Gastroesophageal sphincter (tissue), 4 donors: ENCODE measurements around the gene FUT9. TPM values are rescaled to one million over a fixed set of nuclear protein-coding genes. Genes with fewer than 3 reads are reported as not detected.

Source experiments
- ATAC-seq: fragments of 150-250 bp; one replicate; pipeline ENCODE4 v1.9.1; 2016; ENCODE audit warnings: mild to moderate bottlenecking, moderate library complexity
- H3K27ac ChIP-seq, 4 donors: fragments of 200-600 bp; sonication (generic) in 3 of 4; 1 replicate in 3 of 4; 2 replicates in 1 of 4; pipeline ENCODE4 v1.5.1; 2016 to 2019
- H3K27me3 ChIP-seq: fragments of 200-600 bp; sonication (generic); one replicate; pipeline ENCODE4 v1.5.1; 2019
- H3K36me3 ChIP-seq, 2 donors: fragments of 200-600 bp; sonication (generic); one replicate each; pipeline ENCODE4 v1.5.1; 2019; ENCODE audit warnings: control low read depth in 1 of 2
- H3K4me1 ChIP-seq, 3 donors: fragments of 200-600 bp; sonication (generic); 1 replicate in 2 of 3; 2 replicates in 1 of 3; pipeline ENCODE4 v1.5.1; 2016 to 2019; ENCODE audit warnings: control low read depth in 2 of 3
- H3K4me3 ChIP-seq, 2 donors: fragments of 200-600 bp; sonication (generic); one replicate each; pipeline ENCODE4 v1.5.1; 2019; ENCODE audit warnings: mild to moderate bottlenecking in 1 of 2, moderate library complexity in 1 of 2
- H3K9me3 ChIP-seq, 3 donors: fragments of 200-600 bp; sonication (generic); one replicate each; pipeline ENCODE4 v1.5.1; 2017 to 2019; ENCODE audit warnings: control low read depth in 2 of 3
- CTCF ChIP-seq, 4 experiments: fragments of 200-600 bp in 2 of 4; fragments of 450-650 bp in 2 of 4; sonication (generic) in 1 of 4; IDR thresholded peaks; one replicate each; pipeline ENCODE4 v1.5.1; 2017 to 2019; ENCODE audit warnings: antibody characterized with exemption in 4 of 4, mild to moderate bottlenecking in 2 of 4, moderate library complexity in 2 of 4
- EP300 ChIP-seq: sonication (generic); formaldehyde crosslinking; IDR thresholded peaks from one replicate; pipeline ENCODE4 v1.6.1; 2017; ENCODE audit warnings: antibody characterized with exemption, mild to moderate bottlenecking
- POLR2A ChIP-seq, 2 donors: fragments of 450-650 bp; IDR thresholded peaks; one replicate each; pipeline ENCODE4 v1.6.1; 2017; ENCODE audit warnings: antibody characterized with exemption in 2 of 2, mild to moderate bottlenecking in 2 of 2, moderate library complexity in 1 of 2
- POLR2AphosphoS5 ChIP-seq: sonication (generic); formaldehyde crosslinking; IDR thresholded peaks from one replicate; pipeline ENCODE4 v1.6.1; 2017; ENCODE audit warnings: antibody characterized with exemption
- WGBS, 2 donors: methylation state at CpG; one replicate each; pipeline ENCODE4 v1.1.5; 2018; ENCODE audit warnings: low coverage in 1 of 2; 5-methylcytosine and 5-hydroxymethylcytosine counted together
- total RNA-seq, 4 donors: library from RNA; depleted of rRNA; stranded (reverse); fragments of >200 nt; gene quantifications; one replicate each; pipeline ENCODE4 v1.1.0, GENCODE V29; 2016

Gene FUT9
- total RNA-seq, 4 donors from 2014 or later, result under 0.01 TPM; not detected in 3

GRCh38 chr6:96075826-96076225 is 60.1 kb downstream of the FUT9 start:
- H3K4me1 ChIP-seq, result no peaks in the 10 kb centered on the region
- ATAC-seq, result no peak
- no peak overlapping the region for H3K4me3 ChIP-seq
- no peaks in the 10 kb centered on the region for H3K27me3 ChIP-seq
- 44 to 56% methylated on average over 1 of the region's 1 CpG for WGBS, 2 donors
- no peaks in the 10 kb centered on the region for H3K9me3 ChIP-seq
- no peak overlapping the region for H3K27ac ChIP-seq
- H3K36me3 ChIP-seq, result no peaks in the 10 kb centered on the region
- TF ChIP-seq EP300, result no peak
- TF ChIP-seq CTCF (IDR thresholded peaks at IDR 0.05), result no peak
- no peak for TF ChIP-seq POLR2A (IDR thresholded peaks at IDR 0.05)
- TF ChIP-seq POLR2AphosphoS5, result no peak

DNA sequence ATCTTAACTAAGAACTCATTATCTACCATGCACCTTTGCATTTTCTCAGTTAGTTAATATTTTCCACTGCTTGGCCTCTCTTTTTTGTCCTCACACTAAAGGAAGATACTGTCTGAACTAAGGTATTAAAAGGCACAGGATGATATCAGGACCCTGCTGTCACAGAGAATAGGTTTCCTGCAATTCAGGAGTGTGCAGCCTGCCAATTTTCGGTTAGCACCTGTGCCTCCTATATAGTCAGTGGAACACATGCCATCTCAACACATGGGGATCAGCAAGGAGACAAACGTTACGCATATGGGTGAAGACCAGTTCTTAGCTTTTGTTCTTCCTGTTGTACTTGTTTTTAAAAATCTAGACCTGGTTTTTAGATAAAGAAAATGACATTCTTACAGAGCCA is 71.0 kb downstream of the FUT9 start:
- WGBS, 2 donors, result 68 to 73% methylated on average over 2 to 3 of the region's 3 CpGs
- no peak overlapping the region for H3K4me3 ChIP-seq
- no peak overlapping the region for H3K27ac ChIP-seq
- H3K4me1 ChIP-seq, result no peaks in the 10 kb centered on the region
- H3K27me3 ChIP-seq, result no peaks in the 10 kb centered on the region
- H3K9me3 ChIP-seq, result no peaks in the 10 kb centered on the region
- no peak for TF ChIP-seq POLR2A (IDR thresholded peaks at IDR 0.05)
- TF ChIP-seq POLR2AphosphoS5, result no peak
- TF ChIP-seq CTCF (IDR thresholded peaks at IDR 0.05), result no peak
- no peak for TF ChIP-seq EP300
- H3K36me3 ChIP-seq, result no peaks in the 10 kb centered on the region
- ATAC-seq, result no peak

GRCh38 chr6:96089173-96089572 is 73.4 kb downstream of the FUT9 start:
- WGBS, 2 donors, result 33% methylated on average over 1 of the region's 1 CpG; no CpG with 5 or more reads in 1 of the 2 donors
- TF ChIP-seq EP300, result no peak
- TF ChIP-seq CTCF (IDR thresholded peaks at IDR 0.05), result no peak
- no peak for TF ChIP-seq POLR2A (IDR thresholded peaks at IDR 0.05)
- no peak for TF ChIP-seq POLR2AphosphoS5
- no peak for ATAC-seq
- H3K9me3 ChIP-seq, result no peaks in the 10 kb centered on the region
- no peak overlapping the region for H3K27ac ChIP-seq
- H3K4me3 ChIP-seq, result no peak overlapping the region
- no peaks in the 10 kb centered on the region for H3K36me3 ChIP-seq
- no peaks in the 10 kb centered on the region for H3K4me1 ChIP-seq
- H3K27me3 ChIP-seq, result no peaks in the 10 kb centered on the region

DNA sequence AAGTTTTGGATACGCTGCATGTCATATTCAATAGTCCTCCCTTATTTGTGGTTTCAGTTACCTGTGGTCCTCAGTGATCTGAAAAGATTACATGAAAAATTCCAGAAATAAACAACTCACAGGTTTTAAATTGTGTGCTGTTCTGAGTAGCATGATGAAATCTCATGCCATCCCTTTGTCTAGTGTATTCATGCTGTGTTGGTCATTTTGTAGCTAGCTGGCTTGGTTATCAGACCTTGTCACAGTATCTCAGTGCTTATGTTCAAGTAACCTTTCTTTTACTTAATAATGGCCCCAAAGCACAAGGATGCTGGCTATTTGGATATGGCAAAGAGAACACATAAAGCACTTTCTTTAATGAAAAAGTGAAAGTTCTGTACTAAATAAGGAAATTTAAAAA is 78.3 kb downstream of the FUT9 start:
- ATAC-seq, result no peak
- no peaks in the 10 kb centered on the region for H3K36me3 ChIP-seq
- TF ChIP-seq POLR2AphosphoS5, result no peak
- TF ChIP-seq EP300, result no peak
- no peak for TF ChIP-seq POLR2A (IDR thresholded peaks at IDR 0.05)
- TF ChIP-seq CTCF (IDR thresholded peaks at IDR 0.05), result no peak
- 75 to 91% methylated on average over 1 of the region's 1 CpG for WGBS, 2 donors
- H3K27ac ChIP-seq, result no peak overlapping the region
- H3K4me3 ChIP-seq, result no peak overlapping the region
- H3K9me3 ChIP-seq, result no peaks in the 10 kb centered on the region
- no peaks in the 10 kb centered on the region for H3K4me1 ChIP-seq
- no peaks in the 10 kb centered on the region for H3K27me3 ChIP-seq

- H3K4me1 ChIP-seq, result no peaks in the 10 kb centered on the region
- no peak for ATAC-seq
- no peak overlapping the region for H3K4me3 ChIP-seq
- no peaks in the 10 kb centered on the region for H3K27me3 ChIP-seq
- no peaks in the 10 kb centered on the region for H3K36me3 ChIP-seq
- H3K9me3 ChIP-seq, result no peaks in the 10 kb centered on the region
- H3K27ac ChIP-seq, result no peak overlapping the region
- TF ChIP-seq POLR2AphosphoS5 (no peak), CTCF (IDR thresholded peaks at IDR 0.05) (no peak), POLR2A (IDR thresholded peaks at IDR 0.05) (no peak), EP300 (no peak)
These were observed 83.3 kb downstream of the FUT9 start for GRCh38 chr6:96099069-96099468.
